NCI-H1417 treated with DMSO at 0.1 percent for 48 hours (cell line): ENCODE results near the gene IGLL5.
"Not testable (repeated sequence)": the region's sequence is repeated elsewhere in the genome, so short reads cannot be mapped to it uniquely, and the experiment has no call there.

ENCODE experiments used
- DNase-seq: peaks from one replicate; lab custom pipeline; 2025; lab: John Stamatoyannopoulos, UW

IGLL5 gene

GRCh38 chr22:22884010-22884887 is 3.4 kb upstream of the IGLL5 start:
- DNase-seq = no peak

- DNase-seq = no peak
Measured at GRCh38 chr22:22884888-22885840, 2.5 kb upstream of the IGLL5 start.

GRCh38 chr22:22886546-22886945 is 1.1 kb upstream of the IGLL5 start:
- no peak for DNase-seq

GRCh38 chr22:22888571-22889353 is 1.1 kb downstream of the IGLL5 start:
- no peak for DNase-seq

GRCh38 chr22:22890085-22890484 is 2.5 kb downstream of the IGLL5 start:
- DNase-seq = no peak

GRCh38 chr22:22891139-22891621 is 3.6 kb downstream of the IGLL5 start:
- DNase-seq = no peak

- no peak for DNase-seq
Measured at GRCh38 chr22:22892096-22893052, 4.8 kb downstream of the IGLL5 start.

- no peak for DNase-seq
Measured at GRCh38 chr22:22893077-22893805, 5.6 kb downstream of the IGLL5 start.

GRCh38 chr22:22893891-22894739 is 6.5 kb downstream of the IGLL5 start:
- DNase-seq = no peak

GRCh38 chr22:22894740-22895731 is 7.4 kb downstream of the IGLL5 start:
- no peak for DNase-seq

- no peak for DNase-seq
Measured at GRCh38 chr22:22895776-22896445, 8.3 kb downstream of the IGLL5 start.

GRCh38 chr22:22896601-22897000 is 9.0 kb downstream of the IGLL5 start:
- DNase-seq = no peak

- no peak for DNase-seq
Measured at GRCh38 chr22:22897091-22897490, 9.5 kb downstream of the IGLL5 start.

GRCh38 chr22:22897947-22898346 is 10.3 kb downstream of the IGLL5 start:
- no peak for DNase-seq

- DNase-seq = not testable (repeated sequence)
Measured at GRCh38 chr22:22898411-22898950, 10.9 kb downstream of the IGLL5 start.

- not testable (repeated sequence) for DNase-seq
Measured at GRCh38 chr22:22899342-22900080, 11.9 kb downstream of the IGLL5 start.
